Measurements from ENCODE around the gene CHN1. TPM values are rescaled to one million over a fixed set of nuclear protein-coding genes. Genes with fewer than 3 reads are reported as not detected.
A peak's percentile ranks its signal among the peaks of the same experiment; 100 is the strongest.

Gene CHN1
- total and polyA plus RNA-seq, 2 donors: 13.2 to 31.1 TPM

- Histone ChIP-seq H3K36me3 (ENCODE audit: insufficient read depth) (peaks cover 2% of the 10 kb centered on the region), H3K4me3 (ENCODE audit: low read depth, low read length) (no peak overlapping the region), H3K4me1 (ENCODE audit: insufficient read depth) (no peaks in the 10 kb centered on the region), H3K27ac (ENCODE audit: low read depth) (no peak overlapping the region)
- DNase-seq (ENCODE audit: extremely low spot score): no peak
- WGBS: 97% methylated on average over 4 of the region's 4 CpGs
Measured at GRCh38 chr2:174916270-174916930, 88.8 kb downstream of the CHN1 start.

DNA sequence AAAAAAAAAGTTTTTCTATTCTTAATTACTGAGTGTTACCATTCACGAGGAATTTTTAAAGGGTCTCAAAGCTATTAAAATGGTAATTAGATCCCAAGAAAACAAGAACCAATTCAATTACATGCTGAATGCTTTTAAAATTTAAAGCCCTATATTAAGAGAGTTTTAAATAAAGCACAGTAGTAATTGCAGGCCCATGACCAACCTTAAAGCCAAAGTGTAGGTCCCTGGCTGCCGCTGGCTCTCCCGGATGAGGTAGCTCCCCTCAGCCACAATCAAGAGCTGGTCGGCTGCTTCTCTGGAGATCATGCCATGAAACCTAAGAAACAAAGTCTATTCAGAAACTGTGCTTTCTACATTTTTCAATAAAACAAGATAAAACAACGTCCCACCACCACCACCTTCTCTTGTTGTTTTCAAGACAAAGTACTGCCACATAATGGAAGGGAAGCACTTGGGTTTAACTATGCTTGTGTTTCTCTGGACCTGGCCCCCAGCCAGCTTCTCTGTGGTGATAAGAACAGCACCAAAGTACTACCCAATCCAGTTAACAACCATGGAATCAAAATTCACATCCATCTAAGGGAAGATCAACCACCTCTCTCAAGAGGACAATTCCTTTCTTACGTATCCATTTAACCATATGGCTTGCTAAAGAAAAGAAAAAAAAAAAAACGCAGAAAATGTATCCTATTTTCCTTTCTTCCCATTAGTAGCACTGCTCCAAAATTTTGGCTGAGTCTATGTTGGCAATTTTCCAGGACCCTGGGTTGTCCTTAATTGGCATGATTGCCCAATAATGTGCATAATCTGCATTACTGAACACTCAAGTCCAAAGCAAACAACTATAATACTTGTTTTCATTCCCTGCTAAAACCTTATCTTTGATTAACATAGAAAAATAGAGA is 90.1 kb downstream of the CHN1 start:
- peaks cover 2% of the 10 kb centered on the region for H3K36me3 ChIP-seq (ENCODE audit: insufficient read depth)
- no peaks in the 10 kb centered on the region for H3K4me1 ChIP-seq (ENCODE audit: insufficient read depth)
- no peak overlapping the region for H3K27ac ChIP-seq (ENCODE audit: low read depth)
- WGBS: 90% methylated on average over 7 of the region's 7 CpGs
- H3K4me3 ChIP-seq (ENCODE audit: low read depth, low read length): no peak overlapping the region
- no peak for DNase-seq (ENCODE audit: extremely low spot score)

DNA sequence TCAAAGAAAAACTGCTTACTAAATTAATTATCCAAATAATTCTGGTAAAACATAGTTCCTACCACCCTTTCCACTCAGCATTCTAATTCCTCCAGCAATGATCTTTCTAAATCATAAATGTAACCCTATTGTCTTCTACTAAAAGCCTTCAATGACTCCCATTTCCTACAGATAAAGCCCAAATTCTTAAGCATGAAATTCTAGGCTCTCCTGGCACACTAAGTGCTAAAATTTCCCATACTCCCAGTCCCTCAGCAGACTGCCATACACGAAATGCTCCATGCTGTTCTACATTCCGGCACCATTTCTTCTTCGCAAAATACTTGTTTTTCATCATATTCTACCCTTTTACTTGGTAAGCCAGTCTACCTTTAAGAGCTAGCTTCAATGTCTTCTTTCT is 96.9 kb downstream of the CHN1 start:
- no peak overlapping the region for H3K4me3 ChIP-seq (ENCODE audit: low read depth, low read length)
- peaks cover 1% of the 10 kb centered on the region for H3K36me3 ChIP-seq (ENCODE audit: insufficient read depth)
- WGBS: 95% methylated on average over 3 of the region's 3 CpGs
- H3K27ac ChIP-seq (ENCODE audit: low read depth): no peak overlapping the region
- no peak for DNase-seq (ENCODE audit: extremely low spot score)
- H3K4me1 ChIP-seq (ENCODE audit: insufficient read depth): no peaks in the 10 kb centered on the region

DNA sequence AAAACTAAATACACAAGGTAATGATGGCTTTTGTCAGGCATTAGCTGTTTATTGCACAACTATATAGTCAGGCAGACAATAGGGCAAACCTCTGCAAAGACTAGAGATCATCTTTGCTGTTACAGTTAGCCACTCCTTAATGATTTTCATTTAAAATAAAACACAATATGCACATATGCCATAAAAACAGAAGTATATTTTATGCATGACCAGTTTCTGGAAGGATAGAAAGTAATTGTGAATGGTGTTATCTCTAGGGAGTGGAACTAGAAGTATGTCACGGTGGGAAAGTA is 102.0 kb downstream of the CHN1 start:
- Histone ChIP-seq H3K4me1 (ENCODE audit: insufficient read depth) (no peaks in the 10 kb centered on the region), H3K36me3 (ENCODE audit: insufficient read depth) (no peaks in the 10 kb centered on the region), H3K4me3 (ENCODE audit: low read depth, low read length) (no peak overlapping the region), H3K27ac (ENCODE audit: low read depth) (no peak overlapping the region)
- no peak for DNase-seq (ENCODE audit: extremely low spot score)
- WGBS: 74% methylated on average over 1 of the region's 1 CpG

DNA sequence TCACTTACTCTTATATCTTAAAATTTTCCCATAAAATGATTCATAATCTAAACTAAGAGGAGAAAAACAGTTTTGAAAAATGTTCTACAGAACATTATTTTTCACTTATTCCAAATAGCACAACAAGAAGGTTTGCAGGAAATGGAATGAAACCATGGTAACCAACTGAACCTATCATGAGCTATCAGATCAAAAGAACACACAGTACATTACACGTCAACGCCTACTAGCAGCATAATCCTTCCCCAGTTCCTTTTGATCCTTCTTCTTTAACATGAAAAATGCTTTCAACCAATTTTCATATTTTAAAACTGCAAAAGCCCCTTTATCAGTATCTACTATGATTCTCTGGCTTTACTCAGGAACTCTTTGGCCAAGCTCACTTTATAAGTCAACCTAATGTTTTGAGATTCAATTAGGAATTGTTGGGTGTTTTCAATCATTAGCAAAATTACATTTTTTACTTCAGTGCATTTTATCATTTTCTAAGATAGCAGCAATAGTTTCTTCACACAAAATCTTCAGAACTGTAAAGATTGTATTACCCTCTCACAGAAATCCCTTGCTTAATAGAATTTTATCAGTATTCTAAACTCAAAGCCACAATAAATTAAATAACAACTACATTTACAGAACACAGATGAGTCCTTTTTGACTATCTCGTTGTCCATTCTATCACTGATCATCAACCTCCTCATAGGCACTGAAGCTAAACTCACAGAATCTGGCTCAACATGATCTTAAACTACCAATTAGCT is 102.5 kb downstream of the CHN1 start:
- H3K36me3 ChIP-seq (ENCODE audit: insufficient read depth): no peaks in the 10 kb centered on the region
- no peaks in the 10 kb centered on the region for H3K4me1 ChIP-seq (ENCODE audit: insufficient read depth)
- no peak overlapping the region for H3K4me3 ChIP-seq (ENCODE audit: low read depth, low read length)
- 51% methylated on average over 3 of the region's 3 CpGs for WGBS
- peak; percentile 54 for DNase-seq (ENCODE audit: extremely low spot score)
- H3K27ac ChIP-seq (ENCODE audit: low read depth): no peak overlapping the region

DNA sequence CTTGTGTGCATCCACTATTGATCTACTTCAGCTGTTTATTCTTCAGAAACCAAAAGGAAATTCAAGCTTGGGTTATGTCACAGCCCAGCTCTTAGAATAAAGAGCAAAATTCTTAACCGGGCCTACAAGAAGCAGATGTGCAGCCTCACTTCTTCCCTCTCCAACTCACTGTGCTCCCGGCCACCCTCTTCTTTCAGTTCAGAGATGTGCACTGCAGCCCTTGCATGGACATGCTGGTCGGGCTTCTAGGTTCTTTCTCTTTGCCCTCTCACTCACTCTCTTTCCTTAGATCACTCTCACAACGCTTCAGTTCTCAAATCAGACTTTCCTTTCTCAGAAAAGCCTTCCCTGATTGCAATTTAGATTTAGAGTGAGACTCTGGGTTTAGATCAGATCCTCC is 104.1 kb downstream of the CHN1 start:
- WGBS: 53% methylated on average over 4 of the region's 4 CpGs
- Histone ChIP-seq H3K4me1 (ENCODE audit: insufficient read depth) (no peaks in the 10 kb centered on the region), H3K4me3 (ENCODE audit: low read depth, low read length) (no peak overlapping the region), H3K27ac (ENCODE audit: low read depth) (no peak overlapping the region), H3K36me3 (ENCODE audit: insufficient read depth) (no peaks in the 10 kb centered on the region)
- DNase-seq (ENCODE audit: extremely low spot score): no peak

DNA sequence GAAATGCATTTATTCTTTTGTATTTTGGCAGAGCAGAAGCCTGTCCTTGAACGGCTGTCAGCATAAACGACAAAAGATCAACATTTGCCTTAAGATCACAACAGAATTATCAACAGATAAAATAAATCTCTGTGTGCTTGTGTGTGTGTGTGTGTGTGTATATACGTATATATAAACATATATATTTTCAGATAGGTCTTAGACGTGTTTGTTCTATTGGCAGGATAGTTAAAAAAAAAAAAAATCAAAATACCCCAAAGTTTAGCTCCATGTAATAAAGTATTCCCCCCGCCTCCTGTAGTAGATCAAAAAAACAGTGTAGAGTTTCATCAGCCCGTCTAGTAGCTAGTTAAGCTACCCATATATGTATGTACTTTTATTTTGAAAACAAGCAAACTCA is 107.9 kb downstream of the CHN1 start:
- H3K4me1 ChIP-seq (ENCODE audit: insufficient read depth): no peaks in the 10 kb centered on the region
- 62% methylated on average over 6 of the region's 6 CpGs for WGBS
- no peaks in the 10 kb centered on the region for H3K36me3 ChIP-seq (ENCODE audit: insufficient read depth)
- H3K4me3 ChIP-seq (ENCODE audit: low read depth, low read length): no peak overlapping the region
- no peak overlapping the region for H3K27ac ChIP-seq (ENCODE audit: low read depth)
- no peak for DNase-seq (ENCODE audit: extremely low spot score)

- Histone ChIP-seq H3K27ac (ENCODE audit: low read depth) (no peak overlapping the region), H3K4me3 (ENCODE audit: low read depth, low read length) (no peak overlapping the region), H3K36me3 (ENCODE audit: insufficient read depth) (no peaks in the 10 kb centered on the region), H3K4me1 (ENCODE audit: insufficient read depth) (no peaks in the 10 kb centered on the region)
- DNase-seq (ENCODE audit: extremely low spot score): no peak
- WGBS: 98% methylated on average over 1 of the region's 1 CpG
Measured at GRCh38 chr2:174893018-174893417, 112.2 kb downstream of the CHN1 start.

DNA sequence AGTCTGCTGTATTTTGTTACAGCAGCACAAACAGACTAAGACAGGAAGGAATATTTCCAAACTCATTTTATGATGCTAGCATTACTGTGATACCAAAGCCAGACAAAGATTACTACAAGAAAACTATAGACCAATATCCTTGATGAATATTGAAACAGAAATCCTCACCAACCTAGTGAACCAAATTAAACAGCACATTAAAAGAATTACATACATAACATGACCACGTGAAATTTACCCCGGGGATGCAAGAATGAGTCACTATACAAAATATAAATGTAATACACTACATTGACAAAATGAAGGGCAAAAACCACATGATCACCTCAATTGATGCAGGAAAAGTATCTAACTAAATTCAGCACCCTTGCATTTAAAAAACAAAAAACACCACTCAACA is 112.6 kb downstream of the CHN1 start:
- no peak for DNase-seq (ENCODE audit: extremely low spot score)
- WGBS: 94% methylated on average over 2 of the region's 2 CpGs
- H3K4me1 ChIP-seq (ENCODE audit: insufficient read depth): no peaks in the 10 kb centered on the region
- no peaks in the 10 kb centered on the region for H3K36me3 ChIP-seq (ENCODE audit: insufficient read depth)
- H3K27ac ChIP-seq (ENCODE audit: low read depth): no peak overlapping the region
- no peak overlapping the region for H3K4me3 ChIP-seq (ENCODE audit: low read depth, low read length)

GRCh38 chr2:174888646-174889271 is 116.4 kb downstream of the CHN1 start:
- Histone ChIP-seq H3K4me3 (ENCODE audit: low read depth, low read length) (no peak overlapping the region), H3K27ac (ENCODE audit: low read depth) (no peak overlapping the region), H3K36me3 (ENCODE audit: insufficient read depth) (no peaks in the 10 kb centered on the region), H3K4me1 (ENCODE audit: insufficient read depth) (no peaks in the 10 kb centered on the region)
- DNase-seq (ENCODE audit: extremely low spot score): no peak
- 88% methylated on average over 2 of the region's 2 CpGs for WGBS

- H3K36me3 ChIP-seq (ENCODE audit: insufficient read depth): no peaks in the 10 kb centered on the region
- H3K4me1 ChIP-seq (ENCODE audit: insufficient read depth): no peaks in the 10 kb centered on the region
- no peak overlapping the region for H3K4me3 ChIP-seq (ENCODE audit: low read depth, low read length)
- DNase-seq (ENCODE audit: extremely low spot score): no peak
- no peak overlapping the region for H3K27ac ChIP-seq (ENCODE audit: low read depth)
- WGBS: 81% methylated on average over 3 of the region's 3 CpGs
Measured at GRCh38 chr2:174888146-174888545, 117.0 kb downstream of the CHN1 start.

DNA sequence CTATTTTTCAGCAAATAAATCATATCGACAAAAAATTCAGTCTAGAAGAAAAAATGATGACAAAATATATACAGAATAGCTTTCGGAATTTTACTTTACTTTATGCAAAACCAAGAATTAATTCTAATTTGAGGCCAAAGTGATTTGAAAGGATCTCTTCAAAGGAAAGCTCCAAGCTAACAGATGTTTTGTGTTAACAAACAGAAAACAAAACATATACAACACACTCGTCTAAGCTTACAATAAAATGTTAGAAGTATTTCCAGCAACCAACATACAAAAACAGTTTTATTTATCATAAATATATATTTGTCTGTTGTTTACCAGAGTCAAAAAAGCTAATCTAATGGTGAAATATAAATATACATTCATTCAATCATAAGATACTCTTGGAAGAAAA is 122.8 kb downstream of the CHN1 start:
- no peak overlapping the region for H3K27ac ChIP-seq (ENCODE audit: low read depth)
- WGBS: 67% methylated on average over 3 of the region's 3 CpGs
- H3K4me3 ChIP-seq (ENCODE audit: low read depth, low read length): no peak overlapping the region
- H3K4me1 ChIP-seq (ENCODE audit: insufficient read depth): no peaks in the 10 kb centered on the region
- DNase-seq (ENCODE audit: extremely low spot score): no peak
- H3K36me3 ChIP-seq (ENCODE audit: insufficient read depth): no peaks in the 10 kb centered on the region

DNA sequence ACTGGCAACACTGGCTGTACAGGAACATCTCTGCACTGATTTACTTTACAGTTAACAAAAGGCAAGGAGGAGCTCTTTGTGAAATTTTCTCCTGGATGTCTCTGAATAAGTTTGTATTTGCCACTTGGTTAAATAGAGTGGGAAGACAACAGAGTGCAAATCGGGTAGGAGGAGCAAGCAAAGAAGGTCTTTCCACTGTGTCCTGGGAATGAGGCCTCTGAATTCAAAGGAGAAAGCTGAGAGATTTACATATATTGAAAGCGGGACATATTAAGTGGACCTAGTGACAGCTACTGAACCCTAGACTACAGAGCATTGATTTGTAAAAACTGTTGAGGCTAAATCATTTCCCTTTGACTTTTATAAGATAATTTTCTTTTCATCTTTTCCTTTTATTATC is 123.5 kb downstream of the CHN1 start:
- Histone ChIP-seq H3K27ac (ENCODE audit: low read depth) (no peak overlapping the region), H3K4me3 (ENCODE audit: low read depth, low read length) (no peak overlapping the region), H3K4me1 (ENCODE audit: insufficient read depth) (no peaks in the 10 kb centered on the region), H3K36me3 (ENCODE audit: insufficient read depth) (no peaks in the 10 kb centered on the region)
- WGBS: 68% methylated on average over 2 of the region's 2 CpGs
- DNase-seq (ENCODE audit: extremely low spot score): no peak

Measured in urinary bladder (tissue), 4 donors.